Activated CD8-positive, alpha-beta T cell treated with anti-CD3 and anti-CD28 coated beads for 36 hours (primary cell): Measurements from ENCODE around the gene PTPRN2. TPM values are rescaled to one million over a fixed set of nuclear protein-coding genes. Genes with fewer than 3 reads are reported as not detected.

Experiments used
- ATAC-seq: fragments of 200-7000 bp; cut with Tn5 transposase; one replicate; pipeline ENCODE4 v1.10.0; 2021; ENCODE audit warnings: mild to moderate bottlenecking, moderate library complexity
- CTCF ChIA-PET: fragments of 350-600 bp; sonication (Branson Sonifier 250); formaldehyde crosslinking; loops from one replicate; lab custom pipeline; 2021; ENCODE audit warnings: antibody characterized with exemption; lab: Charles Lee
- POLR2A ChIA-PET: fragments of 350-600 bp; sonication (Branson Sonifier 250); formaldehyde crosslinking; loops from one replicate; lab custom pipeline; 2021; ENCODE audit warnings: antibody characterized with exemption; lab: Charles Lee
- DNase-seq: peaks from one replicate; pipeline ENCODE4 v3.0.0-alpha.2; 2020
- H3K27ac Mint-ChIP-seq: one replicate; pipeline ENCODE4 v1.8.0; 2021; ENCODE audit warnings: mild to moderate bottlenecking, mixed read lengths
- H3K27me3 Mint-ChIP-seq: one replicate; pipeline ENCODE4 v1.8.0; 2021; ENCODE audit warnings: mixed read lengths
- H3K36me3 Mint-ChIP-seq: one replicate; pipeline ENCODE4 v1.8.0; 2021; ENCODE audit warnings: low read depth, mixed read lengths
- H3K4me1 Mint-ChIP-seq: one replicate; pipeline ENCODE4 v1.8.0; 2021; ENCODE audit warnings: low read depth, mixed read lengths
- H3K4me3 Mint-ChIP-seq: one replicate; pipeline ENCODE4 v1.8.0; 2021; ENCODE audit warnings: mild to moderate bottlenecking, moderate library complexity, mixed read lengths
- H3K9me3 Mint-ChIP-seq: one replicate; pipeline ENCODE4 v1.8.0; 2021; ENCODE audit warnings: mixed read lengths
- CTCF ChIP-seq: fragments of 200-600 bp; IDR thresholded peaks from one replicate; pipeline ENCODE4 v1.8.0; 2022; ENCODE audit warnings: antibody characterized with exemption, mild to moderate bottlenecking
- intact Hi-C: fragments of 100-400 bp; cut with micrococcal nuclease; formaldehyde crosslinking; loops from one replicate; pipeline ENCODE4 v1.10.0; 2022
- total RNA-seq, 2 experiments: library from RNA; stranded (reverse); gene quantifications; one replicate each; pipeline ENCODE4 v1.2.3, GENCODE V29; 2021

Gene PTPRN2
- total RNA-seq, 2 experiments from 2014 or later: 0.49 to 0.65 TPM

- DNase-seq: peak; percentile 17
- H3K9me3 Mint-ChIP-seq: peaks cover 7% of the 10 kb centered on the region
- peaks cover 12% of the 10 kb centered on the region for H3K4me1 Mint-ChIP-seq
- ATAC-seq: peak; percentile 34
- H3K4me3 Mint-ChIP-seq: no peak overlapping the region
- TF ChIP-seq CTCF: no peak
- no peak overlapping the region for H3K27ac Mint-ChIP-seq
- intact Hi-C loops: no loop called here
- POLR2A ChIA-PET: no interaction called here
- peaks cover 6% of the 10 kb centered on the region for H3K27me3 Mint-ChIP-seq
- CTCF ChIA-PET: interaction anchor here (0.6 kb wide), 1 partner anchor 328 kb away, joined by 3 read pairs; no protein-coding TSS in a partner anchor
- H3K36me3 Mint-ChIP-seq: no peaks in the 10 kb centered on the region
Measured at GRCh38 chr7:157760004-157760730, 827.5 kb downstream of the PTPRN2 start.

- peaks cover 6% of the 10 kb centered on the region for H3K27me3 Mint-ChIP-seq
- ATAC-seq: no peak
- H3K27ac Mint-ChIP-seq: no peak overlapping the region
- H3K36me3 Mint-ChIP-seq: no peaks in the 10 kb centered on the region
- intact Hi-C loops: no loop called here
- POLR2A ChIA-PET: no interaction called here
- TF ChIP-seq CTCF: no peak
- peaks cover 12% of the 10 kb centered on the region for H3K4me1 Mint-ChIP-seq
- CTCF ChIA-PET: no interaction called here
- H3K4me3 Mint-ChIP-seq: no peak overlapping the region
- DNase-seq: no peak
- H3K9me3 Mint-ChIP-seq: peaks cover 5% of the 10 kb centered on the region
Measured at GRCh38 chr7:157759246-157759805, 828.3 kb downstream of the PTPRN2 start.

DNA sequence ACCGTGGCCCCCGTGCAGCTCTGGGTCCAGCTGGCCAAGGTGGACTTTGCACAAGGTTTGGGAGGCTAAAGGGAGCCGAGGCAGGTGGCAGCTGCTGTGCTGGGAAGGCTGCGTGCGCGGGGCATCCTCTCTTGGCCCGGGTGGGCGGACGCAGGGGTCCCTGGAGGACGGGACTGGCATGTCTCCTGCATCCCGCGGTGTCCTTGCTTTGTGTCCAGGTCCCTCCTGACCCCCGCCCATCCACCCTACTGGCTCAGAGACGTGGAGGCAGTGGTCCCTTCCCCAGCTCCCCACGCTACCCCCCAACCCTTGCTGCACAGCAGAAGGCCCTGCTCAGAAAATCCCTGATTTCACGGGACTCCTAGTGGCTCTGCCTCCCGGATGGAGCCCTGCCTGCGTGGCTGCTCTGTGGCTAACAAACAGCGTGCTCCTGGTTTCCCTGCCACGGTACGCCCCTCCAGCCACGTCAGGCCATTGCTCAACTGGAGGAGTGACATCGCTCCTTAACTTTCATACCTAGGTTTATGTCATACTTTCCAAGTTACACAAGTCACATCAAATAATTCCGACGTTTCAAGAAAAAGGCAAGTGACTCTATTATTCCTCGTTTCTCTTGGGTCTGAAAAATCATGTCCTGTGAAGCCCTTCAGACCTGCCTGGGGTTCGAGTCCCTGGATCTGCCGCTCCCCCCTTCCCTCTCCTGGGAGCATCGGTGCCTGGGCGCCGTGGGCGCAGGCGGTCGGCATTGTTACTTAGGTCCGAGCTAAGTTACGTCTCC, 829.0 kb downstream of the PTPRN2 start:
- POLR2A ChIA-PET: no interaction called here
- no peak for DNase-seq

GRCh38 chr7:157757776-157758467, 829.7 kb downstream of the PTPRN2 start:
- H3K36me3 Mint-ChIP-seq: no peaks in the 10 kb centered on the region
- peaks cover 6% of the 10 kb centered on the region for H3K27me3 Mint-ChIP-seq
- POLR2A ChIA-PET: no interaction called here
- no peak for DNase-seq
- no peaks in the 10 kb centered on the region for H3K9me3 Mint-ChIP-seq
- intact Hi-C loops: no loop called here
- peaks cover 12% of the 10 kb centered on the region for H3K4me1 Mint-ChIP-seq
- no peak for ATAC-seq
- no peak overlapping the region for H3K4me3 Mint-ChIP-seq
- no peak overlapping the region for H3K27ac Mint-ChIP-seq
- CTCF ChIA-PET: no interaction called here
- no peak for TF ChIP-seq CTCF

More for the DNA sequence above, 829.0 kb downstream of the PTPRN2 start:
- Mint-ChIP-seq H3K4me1 (peaks cover 12% of the 10 kb centered on the region), H3K27me3 (peaks cover 6% of the 10 kb centered on the region), H3K4me3 (no peak overlapping the region), H3K9me3 (no peaks in the 10 kb centered on the region), H3K27ac (no peak overlapping the region), H3K36me3 (no peaks in the 10 kb centered on the region)
- no peak for ATAC-seq
- TF ChIP-seq CTCF: no peak
- intact Hi-C loops: no loop called here
- CTCF ChIA-PET: no interaction called here
